ENCODE measurements around the gene TWNK.

GRCh38 chr10:101028446-101029337 is 41.3 kb downstream of the TWNK start:
- TF ChIP-seq CTCF (conservative IDR thresholded peaks at IDR 0.05; ENCODE audit: low read depth in 2 of 2): no peak
- no peak for TF ChIP-seq POLR2AphosphoS5 (IDR thresholded peaks at IDR 0.05; ENCODE audit: low read depth)
- no peak for TF ChIP-seq ETS1 (IDR thresholded peaks at IDR 0.05)
- TF ChIP-seq EZH2phosphoT487 (IDR thresholded peaks at IDR 0.05; ENCODE audit: unreplicated experiment): no peak

Measured in GM23338 (cell line).